Left ventricle myocardium inferior (tissue), 1 donor: ENCODE measurements around the gene C6orf163. TPM values are rescaled to one million over a fixed set of nuclear protein-coding genes. Genes with fewer than 3 reads are reported as not detected.

ENCODE experiments used
- DNase-seq: peaks from one replicate; pipeline ENCODE4 v3.0.0-alpha.2; 2020
- H3K27ac ChIP-seq: fragments of 200-600 bp; replicated peaks from 2 replicates; pipeline ENCODE4 v1.8.0; 2021
- H3K27me3 ChIP-seq: fragments of 200-600 bp; 2 replicates; pipeline ENCODE4 v1.8.0; 2021; ENCODE audit warnings: low read depth
- H3K36me3 ChIP-seq: fragments of 200-600 bp; 2 replicates; pipeline ENCODE4 v1.8.0; 2021
- H3K4me1 ChIP-seq: fragments of 200-600 bp; 2 replicates; pipeline ENCODE4 v1.8.0; 2021
- H3K4me3 ChIP-seq: fragments of 200-600 bp; 2 replicates; pipeline ENCODE4 v1.8.0; 2021; ENCODE audit warnings: mild to moderate bottlenecking, moderate library complexity
- H3K9me3 ChIP-seq: fragments of 200-600 bp; replicated peaks from 2 replicates; pipeline ENCODE4 v1.8.0; 2021
- CTCF ChIP-seq: fragments of 200-600 bp; IDR thresholded peaks from 2 replicates; pipeline ENCODE4 v1.8.0; 2021; ENCODE audit warnings: antibody characterized with exemption, mild to moderate bottlenecking, borderline replicate concordance
- intact Hi-C: fragments of 100-400 bp; cut with micrococcal nuclease; formaldehyde crosslinking; loops from one replicate; pipeline ENCODE4 v1.11.0; 2022
- total RNA-seq: library from RNA; stranded (reverse); fragmentation: NEBNext Ultra II Directional; extraction: Animal tissue kit (Norgen Biotek cat#: 25700); gene quantifications from one replicate; pipeline ENCODE4 v1.2.1, GENCODE V29; 2021
- donor health status: DM: no; HTN: yes; CAD: no; lungs with severe emphysema.

Gene C6orf163
- total RNA-seq, 1 donor from 2014 or later: 1.6 TPM

- no peak for TF ChIP-seq CTCF
- Histone ChIP-seq H3K4me1 (no peaks in the 10 kb centered on the region), H3K36me3 (no peaks in the 10 kb centered on the region), H3K9me3 (peaks cover 6% of the 10 kb centered on the region), H3K27ac (no peak overlapping the region), H3K4me3 (no peak overlapping the region), H3K27me3 (no peaks in the 10 kb centered on the region)
- DNase-seq: no peak
- intact Hi-C loops: no loop called here
Measured at GRCh38 chr6:87373377-87373776, 28.8 kb downstream of the C6orf163 start.

- H3K9me3 ChIP-seq: peaks cover 6% of the 10 kb centered on the region
- no peak for TF ChIP-seq CTCF
- intact Hi-C loops: no loop called here
Measured at GRCh38 chr6:87375315-87375714, 30.7 kb downstream of the C6orf163 start.

GRCh38 chr6:87376643-87377042 is 32.0 kb downstream of the C6orf163 start:
- H3K9me3 ChIP-seq: peaks cover 6% of the 10 kb centered on the region
- no peak for DNase-seq
- H3K4me3 ChIP-seq: no peak overlapping the region
- no peaks in the 10 kb centered on the region for H3K4me1 ChIP-seq
- TF ChIP-seq CTCF: no peak
- H3K27me3 ChIP-seq: no peaks in the 10 kb centered on the region
- intact Hi-C loops: no loop called here
- no peaks in the 10 kb centered on the region for H3K36me3 ChIP-seq
- no peak overlapping the region for H3K27ac ChIP-seq

More at GRCh38 chr6:87375315-87375714, 30.7 kb downstream of the C6orf163 start:
- H3K36me3 ChIP-seq: no peaks in the 10 kb centered on the region
- H3K4me3 ChIP-seq: no peak overlapping the region
- H3K27ac ChIP-seq: no peak overlapping the region
- H3K27me3 ChIP-seq: no peaks in the 10 kb centered on the region
- H3K4me1 ChIP-seq: no peaks in the 10 kb centered on the region
- DNase-seq: no peak

GRCh38 chr6:87378947-87379346 is 34.3 kb downstream of the C6orf163 start:
- no peak for DNase-seq
- TF ChIP-seq CTCF: no peak
- Histone ChIP-seq H3K4me3 (no peak overlapping the region), H3K9me3 (no peaks in the 10 kb centered on the region), H3K36me3 (no peaks in the 10 kb centered on the region), H3K27ac (no peak overlapping the region), H3K4me1 (no peaks in the 10 kb centered on the region), H3K27me3 (no peaks in the 10 kb centered on the region)
- intact Hi-C loops: no loop called here

- no peak overlapping the region for H3K27ac ChIP-seq
- H3K4me1 ChIP-seq: no peaks in the 10 kb centered on the region
- H3K27me3 ChIP-seq: no peaks in the 10 kb centered on the region
Measured at GRCh38 chr6:87382861-87383260, 38.2 kb downstream of the C6orf163 start.

More at GRCh38 chr6:87382861-87383260, 38.2 kb downstream of the C6orf163 start:
- H3K4me3 ChIP-seq: no peak overlapping the region
- intact Hi-C loops: no loop called here
- DNase-seq: no peak
- no peak for TF ChIP-seq CTCF
- no peaks in the 10 kb centered on the region for H3K9me3 ChIP-seq
- no peaks in the 10 kb centered on the region for H3K36me3 ChIP-seq
